IPS DF 19.7 (cell line): ENCODE data around the gene PLCD1.
"Not testable (repeated sequence)": the region's sequence is repeated elsewhere in the genome, so short reads cannot be mapped to it uniquely, and the experiment has no call there.

ENCODE experiments used
- DNase-seq: peaks from one replicate; pipeline ENCODE4 v3.0.0-alpha.2; 2013; ENCODE audit warnings: low read depth, low spot score

The PLCD1 gene

GRCh38 chr3:37986479-37987314, 42.7 kb downstream of the PLCD1 start:
- DNase-seq = no peak

GRCh38 chr3:37985637-37986320, 43.7 kb downstream of the PLCD1 start:
- no peak for DNase-seq

- no peak for DNase-seq
These were observed 44.8 kb downstream of the PLCD1 start for GRCh38 chr3:37984596-37984995.

- DNase-seq = no peak
These were observed 45.4 kb downstream of the PLCD1 start for GRCh38 chr3:37984051-37984450.

- DNase-seq = no peak
These were observed 47.1 kb downstream of the PLCD1 start for GRCh38 chr3:37982331-37982730.

GRCh38 chr3:37981348-37981664, 48.1 kb downstream of the PLCD1 start:
- no peak for DNase-seq

GRCh38 chr3:37980462-37981347, 48.7 kb downstream of the PLCD1 start:
- DNase-seq = no peak

- DNase-seq = no peak
These were observed 49.6 kb downstream of the PLCD1 start for GRCh38 chr3:37979541-37980461.

GRCh38 chr3:37974121-37975083, 55.0 kb downstream of the PLCD1 start:
- peak; percentile 48 for DNase-seq

GRCh38 chr3:37973246-37974054, 56.0 kb downstream of the PLCD1 start:
- DNase-seq = no peak

- not testable (repeated sequence) for DNase-seq
These were observed 57.4 kb downstream of the PLCD1 start for GRCh38 chr3:37972056-37972455.

- DNase-seq = no peak
These were observed 58.0 kb downstream of the PLCD1 start for GRCh38 chr3:37971467-37971866.

- DNase-seq = no peak
These were observed 58.6 kb downstream of the PLCD1 start for GRCh38 chr3:37970802-37971201.

- no peak for DNase-seq
These were observed 59.8 kb downstream of the PLCD1 start for GRCh38 chr3:37969596-37970100.

GRCh38 chr3:37968813-37969595, 60.4 kb downstream of the PLCD1 start:
- no peak for DNase-seq

GRCh38 chr3:37968199-37968598, 61.2 kb downstream of the PLCD1 start:
- no peak for DNase-seq

- peak; percentile 59 for DNase-seq
These were observed 62.1 kb downstream of the PLCD1 start for GRCh38 chr3:37967260-37967881.

GRCh38 chr3:37964716-37965115, 64.7 kb downstream of the PLCD1 start:
- DNase-seq = no peak
